ENCODE results near the gene DOCK2.

DOCK2 gene

GRCh38 chr5:170076211-170076610, 439.1 kb downstream of the DOCK2 start:
- H2AFZ ChIP-seq (ENCODE audit: low read depth, low read length): no peak overlapping the region
- no peaks in the 10 kb centered on the region for H3K9me3 ChIP-seq (ENCODE audit: insufficient read depth, low read length, severe bottlenecking)
- H4K20me1 ChIP-seq (ENCODE audit: insufficient read depth, low read length): no peaks in the 10 kb centered on the region
- H3K27me3 ChIP-seq (ENCODE audit: insufficient read depth, low read length, poor library complexity): no peaks in the 10 kb centered on the region
- H3K27ac ChIP-seq (ENCODE audit: low read length): no peak overlapping the region
- H3K4me2 ChIP-seq (ENCODE audit: insufficient read depth, low read length): no peak overlapping the region
- no peaks in the 10 kb centered on the region for H3K79me2 ChIP-seq (ENCODE audit: insufficient read depth, low read length)
- no peak for TF ChIP-seq CTCF (IDR thresholded peaks at IDR 0.05; ENCODE audit: borderline replicate concordance, extremely low read depth, low read length, poor library complexity, severe bottlenecking)
- TF ChIP-seq EZH2 (IDR thresholded peaks at IDR 0.05; ENCODE audit: borderline replicate concordance, low read depth, low read length, severe bottlenecking): no peak
- ATAC-seq (ENCODE audit: insufficient read depth, low read depth) (no peak), DNase-seq (no peak)
- no peaks in the 10 kb centered on the region for H3K4me1 ChIP-seq (ENCODE audit: insufficient read depth, low read length)
- no peak overlapping the region for H3K4me3 ChIP-seq (ENCODE audit: low read depth in 1 of 2, low read length in 2 of 2)
- H3K36me3 ChIP-seq (ENCODE audit: insufficient read depth, low read length): peaks cover 80% of the 10 kb centered on the region
- H3K9ac ChIP-seq (ENCODE audit: low read depth, low read length): no peak overlapping the region

GRCh38 chr5:170076739-170077138, 439.7 kb downstream of the DOCK2 start:
- Histone ChIP-seq H3K79me2 (ENCODE audit: insufficient read depth, low read length) (no peaks in the 10 kb centered on the region), H3K4me1 (ENCODE audit: insufficient read depth, low read length) (no peaks in the 10 kb centered on the region), H4K20me1 (ENCODE audit: insufficient read depth, low read length) (no peaks in the 10 kb centered on the region), H2AFZ (ENCODE audit: low read depth, low read length) (no peak overlapping the region), H3K9ac (ENCODE audit: low read depth, low read length) (no peak overlapping the region), H3K36me3 (ENCODE audit: insufficient read depth, low read length) (peaks cover 84% of the 10 kb centered on the region), H3K27me3 (ENCODE audit: insufficient read depth, low read length, poor library complexity) (no peaks in the 10 kb centered on the region), H3K4me2 (ENCODE audit: insufficient read depth, low read length) (no peak overlapping the region), H3K4me3 (ENCODE audit: low read depth in 1 of 2, low read length in 2 of 2) (no peak overlapping the region), H3K27ac (ENCODE audit: low read length) (no peak overlapping the region), H3K9me3 (ENCODE audit: insufficient read depth, low read length, severe bottlenecking) (no peaks in the 10 kb centered on the region)
- TF ChIP-seq CTCF (IDR thresholded peaks at IDR 0.05; ENCODE audit: borderline replicate concordance, extremely low read depth, low read length, poor library complexity, severe bottlenecking) (no peak), EZH2 (IDR thresholded peaks at IDR 0.05; ENCODE audit: borderline replicate concordance, low read depth, low read length, severe bottlenecking) (no peak)
- no peak for DNase-seq
- ATAC-seq (ENCODE audit: insufficient read depth, low read depth): no peak

- Histone ChIP-seq H3K79me2 (ENCODE audit: insufficient read depth, low read length) (no peaks in the 10 kb centered on the region), H3K9ac (ENCODE audit: low read depth, low read length) (no peak overlapping the region), H3K27me3 (ENCODE audit: insufficient read depth, low read length, poor library complexity) (no peaks in the 10 kb centered on the region), H3K4me2 (ENCODE audit: insufficient read depth, low read length) (no peak overlapping the region), H3K4me3 (ENCODE audit: low read depth in 1 of 2, low read length in 2 of 2) (no peak overlapping the region), H3K9me3 (ENCODE audit: insufficient read depth, low read length, severe bottlenecking) (no peaks in the 10 kb centered on the region), H2AFZ (ENCODE audit: low read depth, low read length) (no peak overlapping the region), H3K27ac (ENCODE audit: low read length) (no peak overlapping the region), H3K36me3 (ENCODE audit: insufficient read depth, low read length) (peaks cover 85% of the 10 kb centered on the region), H3K4me1 (ENCODE audit: insufficient read depth, low read length) (no peaks in the 10 kb centered on the region), H4K20me1 (ENCODE audit: insufficient read depth, low read length) (no peaks in the 10 kb centered on the region)
- no peak for TF ChIP-seq EZH2 (IDR thresholded peaks at IDR 0.05; ENCODE audit: borderline replicate concordance, low read depth, low read length, severe bottlenecking)
- no peak for TF ChIP-seq CTCF (IDR thresholded peaks at IDR 0.05; ENCODE audit: borderline replicate concordance, extremely low read depth, low read length, poor library complexity, severe bottlenecking)
- DNase-seq: no peak
- no peak for ATAC-seq (ENCODE audit: insufficient read depth, low read depth)
These were observed 440.5 kb downstream of the DOCK2 start for GRCh38 chr5:170077526-170077925.

GRCh38 chr5:170078458-170078857, 441.4 kb downstream of the DOCK2 start:
- no peak overlapping the region for H3K9ac ChIP-seq (ENCODE audit: low read depth, low read length)
- TF ChIP-seq EZH2 (IDR thresholded peaks at IDR 0.05; ENCODE audit: borderline replicate concordance, low read depth, low read length, severe bottlenecking) (no peak), CTCF (IDR thresholded peaks at IDR 0.05; ENCODE audit: borderline replicate concordance, extremely low read depth, low read length, poor library complexity, severe bottlenecking) (no peak)
- no peaks in the 10 kb centered on the region for H3K9me3 ChIP-seq (ENCODE audit: insufficient read depth, low read length, severe bottlenecking)
- no peaks in the 10 kb centered on the region for H3K27me3 ChIP-seq (ENCODE audit: insufficient read depth, low read length, poor library complexity)
- ATAC-seq (ENCODE audit: insufficient read depth, low read depth): no peak
- H3K4me2 ChIP-seq (ENCODE audit: insufficient read depth, low read length): no peak overlapping the region
- no peak for DNase-seq
- H2AFZ ChIP-seq (ENCODE audit: low read depth, low read length): no peak overlapping the region
- peaks cover 92% of the 10 kb centered on the region for H3K36me3 ChIP-seq (ENCODE audit: insufficient read depth, low read length)
- no peaks in the 10 kb centered on the region for H3K4me1 ChIP-seq (ENCODE audit: insufficient read depth, low read length)
- H3K79me2 ChIP-seq (ENCODE audit: insufficient read depth, low read length): no peaks in the 10 kb centered on the region
- H3K27ac ChIP-seq (ENCODE audit: low read length): no peak overlapping the region
- H3K4me3 ChIP-seq (ENCODE audit: low read depth in 1 of 2, low read length in 2 of 2): no peak overlapping the region
- no peaks in the 10 kb centered on the region for H4K20me1 ChIP-seq (ENCODE audit: insufficient read depth, low read length)
